RWPE2 (cell line): ENCODE measurements around the gene CYP4A22.
"Not testable (repeated sequence)": the region's sequence is repeated elsewhere in the genome, so short reads cannot be mapped to it uniquely, and the experiment has no call there.

Experiments used
- ATAC-seq: fragments of 200-7000 bp; cut with Tn5 transposase; 3 replicates; pipeline ENCODE4 v1.9.1; 2021; ENCODE audit warnings: low read depth
- DNase-seq: peaks from one replicate; pipeline ENCODE4 v3.0.0-alpha.2; 2020; ENCODE audit warnings: low spot score
- H3K27ac ChIP-seq: fragments of 450-650 bp; 2 replicates; pipeline ENCODE4 v1.5.1; 2017; ENCODE audit warnings: mild to moderate bottlenecking; ENCODE audit not compliant: poor library complexity, severe bottlenecking
- H3K27me3 ChIP-seq: fragments of 250-450 bp; sonication (Bioruptor Pico); 2 replicates; pipeline ENCODE4 v1.5.1; 2021; ENCODE audit warnings: mild to moderate bottlenecking, moderate library complexity; ENCODE audit not compliant: insufficient read depth, poor library complexity, severe bottlenecking
- H3K36me3 ChIP-seq: fragments of 250-450 bp; sonication (Bioruptor Pico); 2 replicates; pipeline ENCODE4 v1.5.1; 2020; ENCODE audit warnings: low read depth, mild to moderate bottlenecking, moderate library complexity
- H3K4me1 ChIP-seq: fragments of 250-450 bp; sonication (Bioruptor Pico); 2 replicates; pipeline ENCODE4 v1.5.1; 2021; ENCODE audit warnings: mild to moderate bottlenecking, moderate library complexity; ENCODE audit not compliant: insufficient read depth, poor library complexity, severe bottlenecking
- H3K4me3 ChIP-seq: fragments of 250-450 bp; sonication (Bioruptor Pico); 2 replicates; pipeline ENCODE4 v1.5.1; 2021; ENCODE audit warnings: mild to moderate bottlenecking, moderate library complexity; ENCODE audit not compliant: severe bottlenecking
- H3K9me3 ChIP-seq: fragments of 250-450 bp; sonication (Bioruptor Pico); 2 replicates; pipeline ENCODE4 v1.5.1; 2021; ENCODE audit warnings: mild to moderate bottlenecking, moderate library complexity; ENCODE audit not compliant: severe bottlenecking
- CTCF ChIP-seq: fragments of 450-650 bp; IDR thresholded peaks from one replicate; pipeline ENCODE4 v1.5.1; 2017; ENCODE audit warnings: mild to moderate bottlenecking, moderate library complexity; ENCODE audit not compliant: poor library complexity, severe bottlenecking

CYP4A22 gene

GRCh38 chr1:47113178-47113577, 24.1 kb upstream of the CYP4A22 start:
- no peak for TF ChIP-seq CTCF
- Histone ChIP-seq H3K4me3 (no peak overlapping the region), H3K4me1 (no peaks in the 10 kb centered on the region)

GRCh38 chr1:47121039-47121438, 16.2 kb upstream of the CYP4A22 start:
- not testable (repeated sequence) for H3K27me3 ChIP-seq, H3K27ac ChIP-seq, H3K4me3 ChIP-seq, DNase-seq, H3K4me1 ChIP-seq, ATAC-seq, H3K36me3 ChIP-seq, H3K9me3 ChIP-seq

More at GRCh38 chr1:47113178-47113577, 24.1 kb upstream of the CYP4A22 start:
- Histone ChIP-seq H3K36me3 (no peaks in the 10 kb centered on the region), H3K27ac (no peak overlapping the region), H3K9me3 (no peaks in the 10 kb centered on the region), H3K27me3 (no peaks in the 10 kb centered on the region)
- ATAC-seq (no peak), DNase-seq (no peak)

GRCh38 chr1:47124834-47125233, 12.4 kb upstream of the CYP4A22 start:
- not testable (repeated sequence) for H3K27ac ChIP-seq, H3K4me1 ChIP-seq, DNase-seq, H3K36me3 ChIP-seq, H3K9me3 ChIP-seq, ATAC-seq, H3K4me3 ChIP-seq, H3K27me3 ChIP-seq

- not testable (repeated sequence) for H3K4me1 ChIP-seq, H3K36me3 ChIP-seq, DNase-seq, H3K4me3 ChIP-seq, ATAC-seq, H3K9me3 ChIP-seq, H3K27me3 ChIP-seq, H3K27ac ChIP-seq
Measured at GRCh38 chr1:47126997-47127396, 10.2 kb upstream of the CYP4A22 start.

- DNase-seq (no peak), ATAC-seq (no peak)
- no peaks in the 10 kb centered on the region for H3K4me1 ChIP-seq
- H3K36me3 ChIP-seq = no peaks in the 10 kb centered on the region
- H3K27ac ChIP-seq = no peak overlapping the region
- H3K9me3 ChIP-seq = no peaks in the 10 kb centered on the region
- H3K4me3 ChIP-seq = no peak overlapping the region
- H3K27me3 ChIP-seq = no peaks in the 10 kb centered on the region
- no peak for TF ChIP-seq CTCF
Measured at GRCh38 chr1:47128221-47128620, 9.0 kb upstream of the CYP4A22 start.

- not testable (repeated sequence) for H3K9me3 ChIP-seq, H3K4me1 ChIP-seq, DNase-seq, H3K4me3 ChIP-seq, ATAC-seq, H3K27ac ChIP-seq, H3K27me3 ChIP-seq, H3K36me3 ChIP-seq
Measured at GRCh38 chr1:47128854-47129253, 8.4 kb upstream of the CYP4A22 start.

GRCh38 chr1:47129489-47130230, 7.6 kb upstream of the CYP4A22 start:
- H3K4me1 ChIP-seq, H3K4me3 ChIP-seq, H3K36me3 ChIP-seq, H3K9me3 ChIP-seq, DNase-seq, ATAC-seq, H3K27ac ChIP-seq, H3K27me3 ChIP-seq: not testable (repeated sequence)

- H3K4me1 ChIP-seq, ATAC-seq, H3K4me3 ChIP-seq, DNase-seq, H3K27me3 ChIP-seq, H3K27ac ChIP-seq, H3K9me3 ChIP-seq, H3K36me3 ChIP-seq: not testable (repeated sequence)
Measured at GRCh38 chr1:47132665-47133064, 4.6 kb upstream of the CYP4A22 start.
